Measurements from ENCODE around the gene EYS.

EYS gene

DNA sequence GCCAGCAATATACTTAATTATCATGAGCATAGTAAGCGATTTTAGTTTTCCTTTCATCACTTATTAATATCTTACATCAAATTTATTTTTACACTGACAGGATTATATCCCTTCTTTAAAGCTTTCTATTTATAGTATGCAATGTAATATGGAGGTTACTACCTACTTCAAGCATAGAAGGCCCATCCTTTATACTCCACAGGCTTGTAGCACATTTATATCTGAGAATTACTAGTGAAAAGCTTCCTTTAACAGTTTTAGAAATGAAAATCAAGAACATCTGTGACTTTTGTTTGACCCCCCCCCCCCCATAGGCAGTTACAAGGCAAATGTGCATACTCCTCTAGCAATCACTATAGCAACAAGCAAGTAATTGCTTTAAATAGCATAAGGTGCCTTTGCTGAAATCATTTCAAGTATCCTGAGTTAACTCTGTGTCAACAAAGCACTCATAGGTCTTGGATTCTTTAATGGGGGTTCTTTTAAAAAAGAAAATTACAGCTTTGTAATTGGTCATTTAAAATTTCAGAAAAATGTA is 1153.7 kb downstream of the EYS start:
- no peak overlapping the region for H3K9ac ChIP-seq (ENCODE audit: low read depth in 1 of 2, low read length in 2 of 2)
- H3K9me3 ChIP-seq (ENCODE audit: control insufficient read depth in 2 of 2, low read length in 2 of 2) = no peaks in the 10 kb centered on the region
- H3K27ac ChIP-seq (ENCODE audit: low read depth in 2 of 2, low read length in 2 of 2) = no peak overlapping the region
- H3K27me3 ChIP-seq (ENCODE audit: control insufficient read depth in 2 of 2, insufficient read depth in 2 of 2, low read length in 2 of 2) = no peaks in the 10 kb centered on the region
- H3K36me3 ChIP-seq (ENCODE audit: control insufficient read depth in 2 of 2, insufficient read depth in 2 of 2, low read length in 2 of 2) = no peaks in the 10 kb centered on the region
- no peak overlapping the region for H3K4me3 ChIP-seq (ENCODE audit: low read length in 2 of 2)
- H3K4me1 ChIP-seq (ENCODE audit: control insufficient read depth in 2 of 2, insufficient read depth in 2 of 2, low read length in 2 of 2) = no peaks in the 10 kb centered on the region

DNA sequence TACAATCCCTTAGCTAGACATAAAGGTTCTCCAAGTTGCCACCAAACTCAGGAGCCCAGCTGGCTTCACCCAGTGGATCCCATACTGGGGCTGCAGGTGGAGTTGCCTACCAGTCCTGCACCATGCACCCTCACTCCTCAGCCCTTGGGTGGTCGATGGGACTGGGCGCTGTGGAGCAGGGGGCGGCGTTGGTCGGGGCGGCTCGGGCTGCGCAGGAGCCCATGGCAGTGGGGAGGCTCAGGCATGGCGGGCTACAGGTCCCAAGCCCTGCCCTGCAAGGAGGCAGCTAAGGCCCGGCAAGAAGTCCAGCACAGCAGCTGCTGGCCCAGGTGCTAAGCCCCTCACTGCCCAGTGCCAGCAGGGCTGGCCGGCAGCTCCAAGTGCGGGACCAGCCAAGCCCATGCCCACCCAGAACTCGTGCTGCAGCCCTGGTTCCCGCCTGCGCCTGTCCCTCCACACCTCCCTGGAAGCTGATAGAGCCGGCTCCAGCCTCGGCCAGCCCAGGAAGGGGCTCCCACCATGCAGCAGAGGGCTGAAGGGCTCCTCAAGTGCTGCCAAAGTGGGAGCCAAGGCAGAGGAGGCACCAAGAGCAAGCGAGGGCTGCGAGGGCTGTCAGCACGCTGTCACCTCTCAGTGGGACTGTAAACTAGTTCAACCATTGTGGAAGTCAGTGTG is 1159.3 kb downstream of the EYS start:
- no peak overlapping the region for H3K4me3 ChIP-seq (ENCODE audit: low read length in 2 of 2)
- no peaks in the 10 kb centered on the region for H3K9me3 ChIP-seq (ENCODE audit: control insufficient read depth in 2 of 2, low read length in 2 of 2)
- no peak overlapping the region for H3K9ac ChIP-seq (ENCODE audit: low read depth in 1 of 2, low read length in 2 of 2)
- no peaks in the 10 kb centered on the region for H3K4me1 ChIP-seq (ENCODE audit: control insufficient read depth in 2 of 2, insufficient read depth in 2 of 2, low read length in 2 of 2)
- no peaks in the 10 kb centered on the region for H3K36me3 ChIP-seq (ENCODE audit: control insufficient read depth in 2 of 2, insufficient read depth in 2 of 2, low read length in 2 of 2)
- no peak overlapping the region for H3K27ac ChIP-seq (ENCODE audit: low read depth in 2 of 2, low read length in 2 of 2)
- H3K27me3 ChIP-seq (ENCODE audit: control insufficient read depth in 2 of 2, insufficient read depth in 2 of 2, low read length in 2 of 2) = no peaks in the 10 kb centered on the region

GRCh38 chr6:64539917-64540316 is 1167.1 kb downstream of the EYS start:
- H3K9me3 ChIP-seq (ENCODE audit: control insufficient read depth in 2 of 2, low read length in 2 of 2) = no peaks in the 10 kb centered on the region
- H3K27me3 ChIP-seq (ENCODE audit: control insufficient read depth in 2 of 2, insufficient read depth in 2 of 2, low read length in 2 of 2) = no peaks in the 10 kb centered on the region
- no peak overlapping the region for H3K9ac ChIP-seq (ENCODE audit: low read depth in 1 of 2, low read length in 2 of 2)
- no peak overlapping the region for H3K27ac ChIP-seq (ENCODE audit: low read depth in 2 of 2, low read length in 2 of 2)
- no peaks in the 10 kb centered on the region for H3K4me1 ChIP-seq (ENCODE audit: control insufficient read depth in 2 of 2, insufficient read depth in 2 of 2, low read length in 2 of 2)
- H3K36me3 ChIP-seq (ENCODE audit: control insufficient read depth in 2 of 2, insufficient read depth in 2 of 2, low read length in 2 of 2) = no peaks in the 10 kb centered on the region
- no peak overlapping the region for H3K4me3 ChIP-seq (ENCODE audit: low read length in 2 of 2)

DNA sequence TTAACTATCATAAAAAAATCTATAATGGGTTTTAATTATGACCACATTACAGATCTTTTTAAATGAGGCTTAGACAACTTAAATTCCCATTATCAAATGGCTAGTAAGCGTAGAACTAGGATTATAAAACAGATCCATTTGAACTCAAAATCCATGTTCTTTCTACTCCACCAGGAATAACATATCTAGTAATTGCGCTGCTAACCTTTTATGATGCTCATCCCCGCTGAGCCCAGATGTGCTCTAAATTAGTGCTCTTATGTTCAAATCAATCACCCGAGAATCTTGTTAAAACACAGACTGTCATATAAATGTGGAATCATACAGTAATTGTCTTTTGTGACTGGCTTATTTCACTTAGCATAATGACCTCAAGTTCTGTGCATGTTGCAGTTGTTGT is 1168.3 kb downstream of the EYS start:
- Histone ChIP-seq H3K27me3 (ENCODE audit: control insufficient read depth in 2 of 2, insufficient read depth in 2 of 2, low read length in 2 of 2) (no peaks in the 10 kb centered on the region), H3K36me3 (ENCODE audit: control insufficient read depth in 2 of 2, insufficient read depth in 2 of 2, low read length in 2 of 2) (no peaks in the 10 kb centered on the region), H3K9me3 (ENCODE audit: control insufficient read depth in 2 of 2, low read length in 2 of 2) (no peaks in the 10 kb centered on the region), H3K9ac (ENCODE audit: low read depth in 1 of 2, low read length in 2 of 2) (no peak overlapping the region), H3K4me1 (ENCODE audit: control insufficient read depth in 2 of 2, insufficient read depth in 2 of 2, low read length in 2 of 2) (no peaks in the 10 kb centered on the region), H3K27ac (ENCODE audit: low read depth in 2 of 2, low read length in 2 of 2) (no peak overlapping the region), H3K4me3 (ENCODE audit: low read length in 2 of 2) (no peak overlapping the region)

DNA sequence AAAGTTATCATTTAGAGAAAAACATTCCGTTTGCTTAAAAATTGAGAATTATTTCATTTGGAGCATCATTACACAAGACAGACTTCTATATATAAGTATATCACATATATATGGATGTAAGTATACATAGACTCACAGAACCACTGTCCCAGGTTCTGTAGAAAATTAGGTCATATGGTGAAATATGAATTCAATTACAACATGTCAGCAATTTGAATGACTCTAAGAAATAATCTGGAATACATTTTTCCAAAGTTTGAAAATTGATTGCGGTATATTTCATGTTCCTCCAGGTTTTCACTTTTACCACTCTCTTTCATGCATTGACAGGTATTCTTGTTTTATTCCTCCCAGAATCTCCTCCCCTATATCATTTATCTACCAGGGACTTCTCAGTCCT is 1179.1 kb downstream of the EYS start:
- H3K9ac ChIP-seq (ENCODE audit: low read depth in 1 of 2, low read length in 2 of 2) = no peak overlapping the region
- H3K9me3 ChIP-seq (ENCODE audit: control insufficient read depth in 2 of 2, low read length in 2 of 2) = no peaks in the 10 kb centered on the region

GRCh38 chr6:64522859-64523258 is 1184.2 kb downstream of the EYS start:
- Histone ChIP-seq H3K9me3 (ENCODE audit: control insufficient read depth in 2 of 2, low read length in 2 of 2) (no peaks in the 10 kb centered on the region), H3K4me1 (ENCODE audit: control insufficient read depth in 2 of 2, insufficient read depth in 2 of 2, low read length in 2 of 2) (no peaks in the 10 kb centered on the region), H3K36me3 (ENCODE audit: control insufficient read depth in 2 of 2, insufficient read depth in 2 of 2, low read length in 2 of 2) (no peaks in the 10 kb centered on the region), H3K27me3 (ENCODE audit: control insufficient read depth in 2 of 2, insufficient read depth in 2 of 2, low read length in 2 of 2) (no peaks in the 10 kb centered on the region), H3K9ac (ENCODE audit: low read depth in 1 of 2, low read length in 2 of 2) (no peak overlapping the region), H3K4me3 (ENCODE audit: low read length in 2 of 2) (no peak overlapping the region), H3K27ac (ENCODE audit: low read depth in 2 of 2, low read length in 2 of 2) (no peak overlapping the region)

More for the DNA sequence above, 1179.1 kb downstream of the EYS start:
- H3K27ac ChIP-seq (ENCODE audit: low read depth in 2 of 2, low read length in 2 of 2) = no peak overlapping the region
- H3K4me1 ChIP-seq (ENCODE audit: control insufficient read depth in 2 of 2, insufficient read depth in 2 of 2, low read length in 2 of 2) = no peaks in the 10 kb centered on the region
- H3K27me3 ChIP-seq (ENCODE audit: control insufficient read depth in 2 of 2, insufficient read depth in 2 of 2, low read length in 2 of 2) = no peaks in the 10 kb centered on the region
- H3K4me3 ChIP-seq (ENCODE audit: low read length in 2 of 2) = no peak overlapping the region
- H3K36me3 ChIP-seq (ENCODE audit: control insufficient read depth in 2 of 2, insufficient read depth in 2 of 2, low read length in 2 of 2) = no peaks in the 10 kb centered on the region

DNA sequence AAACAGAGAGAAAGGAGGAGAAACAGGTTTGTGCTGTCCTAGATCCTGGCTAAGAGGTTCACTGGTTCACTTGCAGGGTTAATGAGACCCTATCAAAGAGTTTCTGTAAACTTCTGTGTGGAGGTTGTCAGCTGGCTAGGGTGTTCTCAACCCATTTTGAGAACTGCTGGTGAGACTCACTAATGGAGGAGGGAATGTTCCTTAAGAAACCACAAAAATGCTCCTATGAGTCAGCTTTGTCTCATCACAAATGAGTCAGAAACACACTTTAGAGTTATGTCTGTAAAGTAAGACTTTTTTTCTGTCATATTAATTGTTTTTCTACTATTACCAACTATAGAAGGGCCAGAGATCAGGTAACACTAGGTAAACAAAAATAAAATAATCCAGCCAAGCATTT is 1187.0 kb downstream of the EYS start:
- H3K27me3 ChIP-seq (ENCODE audit: control insufficient read depth in 2 of 2, insufficient read depth in 2 of 2, low read length in 2 of 2) = no peaks in the 10 kb centered on the region
- H3K4me3 ChIP-seq (ENCODE audit: low read length in 2 of 2) = no peak overlapping the region
- H3K36me3 ChIP-seq (ENCODE audit: control insufficient read depth in 2 of 2, insufficient read depth in 2 of 2, low read length in 2 of 2) = no peaks in the 10 kb centered on the region
- no peak overlapping the region for H3K27ac ChIP-seq (ENCODE audit: low read depth in 2 of 2, low read length in 2 of 2)
- no peak overlapping the region for H3K9ac ChIP-seq (ENCODE audit: low read depth in 1 of 2, low read length in 2 of 2)
- H3K9me3 ChIP-seq (ENCODE audit: control insufficient read depth in 2 of 2, low read length in 2 of 2) = no peaks in the 10 kb centered on the region
- no peaks in the 10 kb centered on the region for H3K4me1 ChIP-seq (ENCODE audit: control insufficient read depth in 2 of 2, insufficient read depth in 2 of 2, low read length in 2 of 2)

DNA sequence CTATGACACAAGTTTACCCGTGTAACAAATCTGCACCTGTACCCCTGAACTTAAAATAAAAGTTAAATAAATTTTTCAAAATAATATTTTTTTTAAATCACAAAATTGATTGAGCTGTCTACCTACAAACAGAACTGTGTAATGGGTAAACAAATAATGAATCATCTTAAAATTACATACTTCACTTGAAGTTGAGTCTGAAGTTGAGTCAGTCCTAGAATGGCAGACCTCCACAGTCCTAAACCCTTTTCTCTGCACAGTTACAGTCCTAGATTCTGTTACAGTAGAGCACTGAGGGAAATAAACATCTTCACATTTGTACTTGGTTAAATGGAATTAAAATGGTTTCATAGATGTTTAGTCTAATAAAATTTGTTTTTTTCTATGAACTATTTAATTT is 1190.6 kb downstream of the EYS start:
- H3K4me3 ChIP-seq (ENCODE audit: low read length in 2 of 2) = no peak overlapping the region
- H3K9me3 ChIP-seq (ENCODE audit: control insufficient read depth in 2 of 2, low read length in 2 of 2) = no peaks in the 10 kb centered on the region
- H3K27me3 ChIP-seq (ENCODE audit: control insufficient read depth in 2 of 2, insufficient read depth in 2 of 2, low read length in 2 of 2) = no peaks in the 10 kb centered on the region
- no peaks in the 10 kb centered on the region for H3K4me1 ChIP-seq (ENCODE audit: control insufficient read depth in 2 of 2, insufficient read depth in 2 of 2, low read length in 2 of 2)
- H3K36me3 ChIP-seq (ENCODE audit: control insufficient read depth in 2 of 2, insufficient read depth in 2 of 2, low read length in 2 of 2) = no peaks in the 10 kb centered on the region
- H3K9ac ChIP-seq (ENCODE audit: low read depth in 1 of 2, low read length in 2 of 2) = no peak overlapping the region
- H3K27ac ChIP-seq (ENCODE audit: low read depth in 2 of 2, low read length in 2 of 2) = no peak overlapping the region

DNA sequence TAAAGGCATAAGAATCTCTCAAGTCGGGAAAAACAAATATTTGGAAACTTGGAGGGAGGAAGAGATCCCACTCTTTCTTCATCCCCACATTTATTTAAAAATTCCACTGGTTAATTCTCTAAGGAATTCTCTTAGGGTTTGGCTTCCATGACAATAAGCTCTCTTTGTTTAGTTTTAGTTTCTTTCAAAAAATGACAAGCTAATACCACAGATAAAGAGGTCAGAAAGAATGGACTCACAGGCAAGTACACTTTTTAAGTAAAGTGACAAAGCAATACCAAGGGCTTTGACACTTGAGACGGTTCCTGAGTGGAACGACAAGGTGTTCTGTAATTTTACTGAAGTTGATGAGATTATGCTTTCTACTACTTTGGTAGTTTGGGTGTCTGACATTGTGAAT is 1199.4 kb downstream of the EYS start:
- H3K27me3 ChIP-seq (ENCODE audit: control insufficient read depth in 2 of 2, insufficient read depth in 2 of 2, low read length in 2 of 2) = no peaks in the 10 kb centered on the region
- no peak overlapping the region for H3K9ac ChIP-seq (ENCODE audit: low read depth in 1 of 2, low read length in 2 of 2)
- no peaks in the 10 kb centered on the region for H3K9me3 ChIP-seq (ENCODE audit: control insufficient read depth in 2 of 2, low read length in 2 of 2)
- H3K36me3 ChIP-seq (ENCODE audit: control insufficient read depth in 2 of 2, insufficient read depth in 2 of 2, low read length in 2 of 2) = no peaks in the 10 kb centered on the region
- no peak overlapping the region for H3K4me3 ChIP-seq (ENCODE audit: low read length in 2 of 2)
- H3K27ac ChIP-seq (ENCODE audit: low read depth in 2 of 2, low read length in 2 of 2) = no peak overlapping the region
- no peaks in the 10 kb centered on the region for H3K4me1 ChIP-seq (ENCODE audit: control insufficient read depth in 2 of 2, insufficient read depth in 2 of 2, low read length in 2 of 2)

GRCh38 chr6:64505312-64505711 is 1201.7 kb downstream of the EYS start:
- Histone ChIP-seq H3K4me3 (ENCODE audit: low read length in 2 of 2) (no peak overlapping the region), H3K27ac (ENCODE audit: low read depth in 2 of 2, low read length in 2 of 2) (no peak overlapping the region), H3K27me3 (ENCODE audit: control insufficient read depth in 2 of 2, insufficient read depth in 2 of 2, low read length in 2 of 2) (no peaks in the 10 kb centered on the region), H3K36me3 (ENCODE audit: control insufficient read depth in 2 of 2, insufficient read depth in 2 of 2, low read length in 2 of 2) (no peaks in the 10 kb centered on the region), H3K4me1 (ENCODE audit: control insufficient read depth in 2 of 2, insufficient read depth in 2 of 2, low read length in 2 of 2) (no peaks in the 10 kb centered on the region), H3K9me3 (ENCODE audit: control insufficient read depth in 2 of 2, low read length in 2 of 2) (no peaks in the 10 kb centered on the region), H3K9ac (ENCODE audit: low read depth in 1 of 2, low read length in 2 of 2) (no peak overlapping the region)
